HG02884 (cell line): Measurements from ENCODE around the gene ENOSF1.
A peak's percentile ranks its signal among the peaks of the same experiment; 100 is the strongest.

Experiments
- ATAC-seq: cut with Tn5 transposase; IDR thresholded peaks from one replicate; pipeline ENCODE4 v1.9.1; 2021; ENCODE audit warnings: mild to moderate bottlenecking, moderate library complexity; ENCODE audit not compliant: unreplicated experiment

Gene ENOSF1

DNA sequence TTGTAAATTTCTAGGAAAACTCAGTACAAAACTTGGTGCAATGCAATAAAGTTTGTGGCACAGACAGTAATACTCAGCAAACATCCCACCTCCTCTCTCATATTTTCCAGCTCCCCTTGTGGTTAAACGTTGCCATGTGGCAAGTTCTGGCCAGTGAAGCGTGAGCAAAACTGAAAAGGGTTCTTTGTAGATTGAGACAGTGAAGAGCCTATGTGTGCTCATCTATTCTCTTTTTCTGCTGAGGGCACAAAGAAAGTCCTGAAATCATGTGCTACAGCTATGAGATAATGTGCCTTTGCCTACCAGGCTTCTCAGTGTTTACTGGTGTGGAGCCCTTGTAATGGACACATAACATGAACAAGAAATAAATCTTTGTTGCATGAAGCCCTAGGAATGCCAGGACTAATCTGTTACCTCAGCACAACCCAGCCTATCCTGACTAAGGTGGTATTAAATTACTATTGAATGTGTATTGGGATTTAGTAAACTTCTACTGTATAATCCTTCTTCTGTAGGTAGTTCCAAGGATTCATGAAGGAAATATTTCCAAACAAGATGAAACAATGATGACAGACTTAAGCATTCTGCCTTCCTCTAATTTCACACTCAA, 67.9 kb downstream of the ENOSF1 start:
- peak; percentile 66 for ATAC-seq

DNA sequence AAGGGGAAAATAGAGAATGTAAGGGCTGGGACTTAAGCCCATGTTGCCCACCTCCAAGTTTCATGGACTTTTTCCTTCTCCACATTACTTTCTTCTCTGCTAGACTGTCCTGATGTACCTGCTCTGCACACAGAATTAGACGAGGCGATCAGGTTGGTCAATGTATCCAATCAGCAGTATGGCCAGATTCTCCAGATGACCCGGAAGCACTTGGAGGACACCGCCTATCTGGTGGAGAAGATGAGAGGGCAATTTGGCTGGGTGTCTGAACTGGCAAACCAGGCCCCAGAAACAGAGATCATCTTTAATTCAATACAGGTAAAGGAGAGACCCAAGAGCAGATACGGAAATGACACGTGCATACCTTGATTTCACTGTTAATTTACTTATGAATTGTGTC, 71.2 kb downstream of the ENOSF1 start:
- ATAC-seq: no peak

DNA sequence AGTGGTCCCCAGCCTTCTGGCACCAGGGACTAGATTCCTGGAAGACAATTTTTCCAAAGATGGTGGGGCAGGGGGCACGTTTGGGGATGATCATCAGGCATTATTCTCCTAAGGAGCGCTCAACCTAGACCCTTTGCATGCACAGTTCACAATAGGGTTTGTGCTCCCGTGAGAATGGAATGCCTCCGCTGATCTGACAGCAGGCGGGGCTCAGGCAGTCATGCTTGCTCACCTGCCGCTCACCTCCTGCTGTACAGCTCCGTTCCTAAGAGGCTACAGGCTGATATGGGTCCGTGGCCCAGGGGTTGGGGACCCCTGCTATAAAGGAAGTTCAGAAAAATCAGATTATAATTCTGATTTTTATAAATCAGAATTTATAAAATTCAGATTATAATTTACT, 77.3 kb downstream of the ENOSF1 start:
- no peak for ATAC-seq

DNA sequence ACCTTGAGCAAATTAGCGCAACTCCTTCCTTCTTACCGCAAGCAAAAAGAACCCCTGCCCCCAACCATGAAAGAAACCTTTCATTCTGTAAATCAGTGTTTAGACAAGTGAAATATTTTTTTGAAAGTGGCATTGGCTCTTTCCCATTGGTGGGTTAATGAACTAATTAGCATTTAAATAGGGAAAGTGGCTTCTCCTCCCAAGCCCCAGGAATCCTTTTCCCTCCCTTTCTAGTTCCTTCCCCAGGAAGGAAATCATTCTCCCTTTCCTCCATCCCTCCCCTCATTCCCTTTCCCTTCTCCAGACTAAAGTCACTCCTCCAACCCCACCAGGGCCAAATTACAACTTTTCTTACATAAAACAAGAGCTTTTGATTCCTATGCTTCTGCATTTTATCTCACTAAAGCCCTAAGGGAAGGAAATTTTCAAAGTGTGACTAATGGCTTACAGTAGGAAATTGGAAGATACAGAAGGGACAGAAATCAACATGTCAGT, 77.8 kb downstream of the ENOSF1 start:
- ATAC-seq: no peak

DNA sequence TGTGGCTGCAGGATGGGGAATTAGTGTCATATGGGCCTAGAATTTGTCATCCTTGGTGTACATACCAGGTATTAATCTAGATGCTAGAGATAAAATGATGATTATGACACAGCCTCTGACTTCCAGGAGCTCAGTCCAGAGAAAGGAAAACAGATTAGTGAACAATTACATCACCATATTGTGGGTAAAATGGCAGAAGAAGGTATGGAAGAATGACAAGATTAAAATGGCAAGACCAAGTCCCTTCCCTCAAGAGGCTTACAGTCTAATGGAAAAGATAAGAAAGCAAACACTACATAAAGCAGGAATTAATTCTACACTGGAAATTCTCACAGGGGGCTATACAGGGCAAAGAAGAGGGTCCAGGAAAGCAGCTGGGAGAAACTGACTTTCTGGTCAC, 80.9 kb downstream of the ENOSF1 start:
- ATAC-seq: no peak

DNA sequence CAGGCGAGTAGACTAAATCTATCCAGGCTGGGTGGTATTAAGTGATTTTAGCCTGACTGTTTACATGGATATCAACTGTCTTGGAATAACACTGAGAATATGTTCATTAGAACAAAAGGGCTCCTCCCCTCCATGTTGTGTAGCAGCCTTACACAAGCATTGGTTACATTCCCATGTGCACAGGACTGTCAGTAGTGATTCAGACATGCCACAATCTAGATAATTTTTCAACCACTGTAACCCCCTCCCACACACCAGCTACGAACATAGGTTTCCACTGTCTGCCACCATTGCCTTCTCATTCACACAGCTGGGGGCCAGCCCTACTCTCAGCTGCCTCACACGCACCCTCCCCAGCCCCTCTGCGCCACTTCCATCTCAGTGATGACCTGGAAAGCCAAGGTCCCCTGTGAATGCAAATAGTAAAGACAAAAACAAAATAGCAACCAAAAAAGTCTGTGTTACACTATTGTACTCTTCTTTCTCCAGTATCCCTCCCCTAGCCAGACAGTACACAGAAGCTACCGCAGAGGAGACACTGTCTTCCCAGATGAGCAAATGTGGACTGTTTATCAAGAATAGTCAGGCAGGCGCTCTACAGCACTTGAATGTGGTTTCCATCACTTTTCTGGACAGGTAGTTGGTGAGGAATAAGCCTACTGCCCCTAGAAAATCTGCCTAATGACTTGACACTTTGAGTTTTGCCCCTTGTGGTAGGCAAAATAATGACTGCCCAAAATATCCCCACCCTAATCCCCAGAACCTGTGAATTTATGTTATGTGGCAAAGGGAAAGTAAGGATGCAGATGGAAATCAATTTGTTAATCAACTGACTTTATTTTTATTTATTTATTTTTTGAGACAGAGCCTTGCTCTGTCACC, 82.9 kb downstream of the ENOSF1 start:
- ATAC-seq: no peak

DNA sequence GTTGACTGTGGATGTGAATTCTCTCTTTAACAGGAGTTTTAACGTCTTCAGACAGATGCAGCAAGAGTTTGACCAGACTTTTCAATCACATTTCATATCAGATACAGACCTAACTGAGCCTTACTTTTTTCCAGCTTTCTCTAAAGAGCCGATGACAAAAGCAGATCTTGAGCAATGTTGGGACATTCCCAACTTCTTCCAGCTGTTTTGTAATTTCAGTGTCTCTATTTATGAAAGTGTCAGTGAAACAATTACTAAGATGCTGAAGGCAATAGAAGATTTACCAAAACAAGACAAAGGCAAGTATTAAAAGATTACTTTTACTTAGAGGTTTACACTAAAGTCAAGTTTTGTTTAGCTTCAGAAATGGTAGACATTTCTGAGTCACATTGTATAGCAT, 85.2 kb downstream of the ENOSF1 start:
- no peak for ATAC-seq

DNA sequence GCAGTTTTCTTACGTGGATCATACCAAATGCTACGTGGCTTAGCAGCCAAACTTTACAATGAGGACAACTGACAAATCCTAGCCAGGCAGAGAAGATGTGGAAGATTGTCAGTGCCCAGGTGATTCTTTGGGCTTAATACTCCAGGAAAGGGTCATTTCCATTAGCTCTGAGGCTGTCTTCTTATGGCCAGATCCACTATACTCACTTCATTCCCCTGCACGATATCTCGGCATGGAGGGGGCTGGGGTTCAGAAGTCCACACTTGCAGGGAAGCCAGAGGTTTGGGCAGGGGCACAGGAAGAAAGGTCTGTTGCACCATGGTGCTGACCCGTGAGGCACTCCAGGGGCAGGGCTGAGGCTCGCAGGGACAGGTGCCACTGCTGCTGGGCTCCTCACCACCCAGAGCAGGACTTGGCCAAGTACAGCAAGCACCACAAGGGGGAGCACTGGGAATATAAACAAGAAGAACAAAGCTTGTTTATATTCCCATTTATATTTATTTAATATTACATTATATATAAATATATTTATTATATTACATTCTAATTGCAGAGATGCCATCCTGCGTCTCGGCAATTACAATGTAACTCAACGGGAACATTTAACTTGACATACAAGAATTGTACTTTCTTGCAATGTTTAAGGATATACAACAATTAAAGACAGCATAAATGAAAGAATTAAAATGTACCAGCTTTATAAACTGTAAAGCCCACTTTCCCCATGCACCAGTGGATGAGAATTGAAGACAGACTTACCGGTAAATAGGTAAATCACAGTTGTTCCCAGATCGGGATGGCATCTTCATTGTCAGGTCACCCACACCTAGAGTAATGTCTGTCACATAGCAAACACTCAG, 88.4 kb downstream of the ENOSF1 start:
- peak; percentile 74 for ATAC-seq

DNA sequence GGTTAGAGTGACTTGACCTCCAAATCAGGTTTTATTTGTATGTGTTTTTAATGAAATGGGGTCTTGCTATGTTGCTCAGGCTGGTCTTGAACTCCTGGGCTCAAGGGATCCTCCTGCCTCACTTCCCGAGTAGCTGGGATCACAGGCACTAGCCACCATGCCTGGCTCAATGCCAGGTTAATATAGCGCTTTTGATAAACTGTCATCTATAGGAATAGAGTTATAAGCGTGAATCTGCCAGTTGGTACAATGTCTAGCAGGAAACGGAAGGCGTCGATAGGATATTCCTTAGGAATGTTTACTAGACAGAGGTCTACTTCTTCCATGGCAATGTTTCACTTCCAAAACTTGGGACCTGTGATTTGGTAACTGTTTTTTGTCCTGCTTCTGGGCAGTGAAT, 90.1 kb downstream of the ENOSF1 start:
- ATAC-seq: no peak

DNA sequence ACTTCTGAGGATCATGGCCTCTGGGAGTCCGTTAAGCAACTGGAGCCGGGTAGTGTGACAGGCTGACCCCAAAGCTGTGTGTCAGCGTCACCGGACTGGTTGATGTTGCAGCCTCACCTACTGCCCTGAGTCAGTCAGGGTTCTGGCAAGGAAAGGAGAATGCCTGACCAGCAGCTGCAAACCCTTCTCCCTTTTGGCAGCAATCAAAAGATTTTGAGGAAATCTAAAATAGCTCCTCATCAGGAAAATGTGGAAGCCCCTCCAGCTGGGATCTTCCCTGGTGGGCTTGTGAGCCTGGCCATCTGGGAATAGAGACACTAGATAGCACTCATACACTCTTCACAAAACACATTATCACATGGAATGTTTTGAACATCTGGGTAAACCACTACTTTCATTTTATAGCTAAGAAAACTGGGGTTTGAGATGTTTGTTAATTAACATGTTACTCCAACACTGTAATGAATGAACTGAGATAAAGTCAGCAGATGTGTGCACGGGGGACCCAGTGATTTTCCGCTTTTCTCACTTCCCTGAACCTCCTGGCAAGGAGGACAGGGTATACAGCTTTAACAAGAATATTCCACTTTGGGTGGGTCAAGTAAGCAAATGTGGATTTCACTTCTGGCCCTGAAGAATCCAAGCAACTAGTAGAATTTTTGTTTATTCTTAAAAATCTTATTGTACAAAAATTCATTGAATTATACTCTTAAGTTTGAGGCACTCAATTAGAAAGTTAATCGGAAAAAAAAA, 91.0 kb downstream of the ENOSF1 start:
- ATAC-seq: no peak
